Urothelium cell line (cell line): ENCODE data around the gene FGF14.

Experiments
- DNase-seq: peaks from one replicate; pipeline ENCODE4 v3.0.0; 2011; ENCODE audit warnings: low spot score, mixed read lengths
- FAIRE-seq: peaks from 2 replicates; lab custom pipeline; 2011; peaks lifted over from hg19 to GRCh38; lab: Jason Lieb, UNC

The FGF14 gene

GRCh38 chr13:101944521-101944920 is 457.3 kb downstream of the FGF14 start:
- FAIRE-seq (no peak), DNase-seq (no peak)

GRCh38 chr13:101942535-101943157 is 459.2 kb downstream of the FGF14 start:
- no peak for DNase-seq
- no peak for FAIRE-seq

GRCh38 chr13:101942038-101942437 is 459.8 kb downstream of the FGF14 start:
- no peak for FAIRE-seq

DNA sequence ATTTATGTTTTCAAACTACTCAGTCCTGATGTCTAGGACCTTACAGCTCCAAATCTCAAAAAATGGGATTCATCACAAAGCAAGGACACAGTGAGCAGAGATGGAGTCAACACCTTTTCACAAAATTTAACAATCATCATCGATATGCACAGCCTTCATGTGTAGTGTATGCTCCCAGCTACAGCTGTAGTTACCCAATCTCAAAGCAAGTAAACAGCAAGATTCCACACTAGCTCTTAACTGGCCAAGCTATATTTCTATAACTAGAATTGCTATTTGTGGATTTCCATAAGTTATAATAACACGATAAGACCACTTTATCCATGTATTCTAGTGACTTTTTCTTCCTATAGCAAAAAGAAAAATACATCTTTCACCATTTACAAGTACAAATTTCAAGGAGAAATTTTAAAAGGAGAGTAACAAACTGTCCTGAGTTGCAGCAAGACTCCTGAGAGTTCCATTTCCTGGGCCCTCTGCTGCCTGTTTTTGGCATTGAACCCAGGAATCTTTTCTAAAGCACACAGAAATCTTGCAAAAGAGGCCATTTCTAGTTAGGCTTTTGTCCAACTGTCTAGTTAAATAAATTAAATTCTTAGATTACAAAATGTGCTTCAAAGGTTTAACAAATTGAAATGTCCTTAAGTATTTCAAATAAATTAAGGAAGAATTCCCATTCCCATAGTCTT is 460.6 kb downstream of the FGF14 start:
- FAIRE-seq (no peak), DNase-seq (no peak)

More at GRCh38 chr13:101942038-101942437, 459.8 kb downstream of the FGF14 start:
- DNase-seq = no peak

DNA sequence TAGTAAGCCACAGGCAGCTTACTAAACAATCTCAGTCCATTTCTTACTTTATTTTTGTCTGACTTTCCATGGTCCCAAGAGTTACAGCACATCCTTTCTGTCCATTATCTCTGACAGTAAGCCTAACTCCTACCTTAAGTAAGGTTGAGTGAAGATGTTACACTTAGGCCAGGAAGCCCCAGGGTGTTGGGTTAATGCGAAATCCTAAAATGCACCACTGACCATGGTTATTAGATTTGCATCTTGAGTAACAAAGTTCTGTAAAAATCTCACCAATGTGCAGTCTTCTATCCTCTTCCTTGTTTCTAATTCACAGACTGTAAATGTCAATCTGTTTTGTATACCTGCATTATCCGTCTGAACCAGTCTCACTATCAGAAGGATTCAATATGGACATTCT is 462.5 kb downstream of the FGF14 start:
- FAIRE-seq = no peak
- no peak for DNase-seq

- no peak for DNase-seq
- FAIRE-seq = no peak
Measured at GRCh38 chr13:101935828-101936227, 466.0 kb downstream of the FGF14 start.

GRCh38 chr13:101931186-101931585 is 470.7 kb downstream of the FGF14 start:
- FAIRE-seq = no peak
- DNase-seq = no peak

DNA sequence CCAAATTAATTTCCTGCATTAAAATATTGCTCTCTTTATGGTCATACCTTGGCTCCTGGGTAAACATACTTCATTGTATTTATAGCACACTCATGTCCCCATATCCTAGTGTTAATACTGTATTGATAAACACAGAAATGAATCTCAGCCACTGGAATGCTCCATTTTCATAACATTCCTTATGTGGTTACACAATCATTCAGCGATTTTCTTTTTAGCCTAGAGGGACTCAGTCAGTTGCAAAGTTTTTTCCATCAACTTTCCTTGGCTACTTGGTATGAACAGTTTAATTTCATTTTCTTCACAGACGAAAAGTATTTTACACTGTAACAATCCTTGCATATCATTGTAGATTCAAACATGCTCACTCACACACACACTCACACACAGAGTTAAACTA is 471.5 kb downstream of the FGF14 start:
- no peak for FAIRE-seq
- DNase-seq = no peak

GRCh38 chr13:101925731-101926130 is 476.1 kb downstream of the FGF14 start:
- DNase-seq = no peak
- FAIRE-seq = no peak

- peak; percentile 42 for DNase-seq
- FAIRE-seq = no peak
Measured at GRCh38 chr13:101919541-101920181, 482.2 kb downstream of the FGF14 start.

DNA sequence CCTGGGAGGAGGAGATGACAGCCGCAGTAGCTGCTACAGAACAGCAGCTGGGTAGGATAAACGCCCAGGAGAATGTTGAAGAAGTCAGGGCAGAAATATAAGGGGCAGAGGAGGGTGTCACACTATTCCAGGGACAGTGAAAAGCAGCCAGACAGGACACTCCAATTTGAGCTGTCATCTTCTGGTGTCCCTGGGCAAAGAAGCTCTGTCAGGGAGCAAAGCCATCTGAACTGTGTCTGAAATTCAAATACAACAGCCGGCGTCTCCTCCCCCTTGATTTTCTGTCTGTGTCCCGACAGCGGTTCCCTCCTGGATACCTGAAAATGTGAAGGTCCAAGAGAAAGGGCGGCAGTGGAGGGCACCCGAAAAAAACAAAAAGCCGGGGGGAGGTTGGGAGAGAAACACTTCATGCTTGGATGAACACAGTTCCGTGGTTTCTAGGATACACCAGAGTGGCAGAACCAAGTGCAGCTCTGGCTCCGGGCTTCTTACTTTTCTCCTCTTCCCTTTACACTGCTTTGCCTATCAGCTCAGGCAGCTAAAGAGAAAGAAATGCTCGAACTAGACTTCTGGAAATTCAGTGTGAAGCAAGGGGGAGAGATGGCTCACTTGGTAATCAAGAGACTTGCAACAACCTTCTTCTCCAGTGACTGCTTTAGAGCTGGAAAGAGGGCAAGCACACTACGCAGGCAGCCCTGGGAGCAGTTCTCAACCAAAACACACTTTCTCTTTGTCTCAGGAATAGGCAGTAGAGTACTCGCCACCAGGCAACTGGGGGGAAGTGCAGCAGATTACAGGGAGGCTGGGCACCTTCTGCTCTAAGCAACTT is 483.8 kb downstream of the FGF14 start:
- DNase-seq (no peak), FAIRE-seq (no peak)

DNA sequence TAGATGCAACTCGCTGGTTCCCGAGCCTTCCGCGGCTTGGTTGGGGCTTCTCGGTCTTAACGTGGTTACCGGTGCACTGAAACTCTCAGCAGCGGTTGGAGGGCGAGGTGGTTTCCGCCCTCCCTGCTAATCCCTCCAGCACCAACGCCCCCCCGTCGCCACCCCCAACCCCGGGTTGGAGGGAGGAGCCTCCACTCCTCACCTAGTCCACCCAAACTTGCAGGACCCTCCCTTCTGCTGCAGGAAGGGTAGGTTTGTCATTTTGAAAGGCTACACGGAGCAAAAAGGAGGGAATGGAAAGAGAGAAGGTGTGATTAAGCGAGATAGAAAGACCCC is 484.4 kb downstream of the FGF14 start:
- no peak for DNase-seq
- FAIRE-seq = no peak

DNA sequence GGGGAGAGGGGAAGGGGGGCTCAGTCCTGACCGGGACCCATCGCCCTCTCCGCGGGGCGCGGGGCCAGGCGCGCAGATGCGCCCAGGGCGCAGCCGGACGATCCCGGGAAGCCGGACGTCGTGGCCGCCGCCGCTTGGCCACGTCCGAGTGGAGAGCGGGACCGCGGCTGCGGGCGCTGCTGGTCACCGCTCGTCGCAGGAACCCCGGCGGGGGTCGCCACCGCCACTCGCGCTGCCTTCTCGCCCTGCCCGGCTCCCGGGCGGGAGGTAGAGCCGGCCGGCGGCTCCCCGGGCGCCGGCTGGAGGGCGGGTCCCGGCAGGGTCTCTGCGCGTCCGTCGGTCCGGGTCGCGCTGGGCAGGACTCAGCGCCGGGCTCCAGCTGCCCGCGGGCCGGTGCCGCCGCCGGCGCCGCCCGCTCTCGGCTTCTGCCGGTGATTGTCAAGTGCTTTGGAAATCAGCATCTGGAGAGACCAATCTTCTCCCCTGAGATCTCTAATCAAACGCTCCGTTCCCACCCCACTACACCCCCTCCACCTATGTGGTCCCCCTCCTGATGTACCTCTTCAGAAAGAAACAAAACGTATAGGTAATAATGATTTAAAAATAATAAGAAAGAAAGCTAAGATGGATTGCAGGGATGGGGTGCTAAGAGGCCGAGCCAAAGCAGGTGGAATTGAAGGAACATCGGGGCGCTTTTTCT is 484.9 kb downstream of the FGF14 start:
- FAIRE-seq = no peak
- no peak for DNase-seq

DNA sequence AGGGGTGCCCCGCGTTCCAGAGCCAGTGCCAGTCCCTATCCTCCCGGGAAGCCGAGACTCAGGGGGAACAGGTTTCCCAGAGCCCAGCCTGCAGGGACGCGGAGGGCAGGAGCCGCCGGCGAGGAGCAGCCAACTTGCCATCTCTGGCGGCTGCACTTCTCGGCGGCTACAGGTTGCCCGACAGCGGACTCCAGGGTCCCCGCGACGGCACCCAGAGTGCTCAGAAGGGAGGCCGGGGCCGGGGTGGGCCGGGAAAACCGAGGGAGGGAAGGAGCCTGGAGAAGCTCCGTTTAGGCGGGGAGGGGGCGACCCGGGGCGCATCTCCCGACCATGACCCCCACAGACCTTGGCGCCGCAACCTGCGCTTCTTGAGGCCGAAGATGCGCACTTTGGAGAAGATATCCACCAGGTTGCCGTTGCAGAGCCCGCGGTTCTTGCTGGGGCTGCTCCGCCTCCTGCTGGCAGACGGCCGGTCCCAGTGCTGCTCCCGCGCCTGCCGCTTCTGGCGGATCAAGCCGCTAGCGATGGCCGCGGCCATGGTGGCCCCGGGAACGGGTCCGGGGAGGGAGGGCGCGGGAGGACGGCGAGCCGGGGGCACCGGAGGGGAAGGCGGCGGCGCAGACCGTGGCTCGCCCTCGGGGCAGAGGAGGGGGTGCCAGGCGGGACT is 485.6 kb downstream of the FGF14 start:
- DNase-seq = peak; percentile 42
- FAIRE-seq = no peak

GRCh38 chr13:101915755-101916107 is 486.1 kb downstream of the FGF14 start:
- no peak for DNase-seq
- no peak for FAIRE-seq

DNA sequence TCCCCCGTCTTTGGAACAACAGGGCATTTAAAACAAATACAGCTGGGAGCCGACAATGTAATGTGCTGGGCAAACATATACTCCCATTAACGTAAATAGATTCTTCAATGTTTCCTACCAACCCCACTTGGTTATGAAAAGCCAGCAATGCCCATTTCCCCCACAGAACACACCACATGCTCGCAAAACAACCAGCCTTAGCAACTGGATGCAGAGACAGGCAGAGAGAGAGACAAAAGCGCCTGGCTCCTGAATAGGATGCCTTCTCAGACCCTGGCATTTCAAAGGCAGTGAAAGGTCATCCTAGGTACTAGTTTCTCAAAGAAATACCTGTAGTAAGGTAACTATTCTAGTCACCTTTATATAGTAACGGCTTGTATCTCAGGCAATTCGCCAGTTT is 486.5 kb downstream of the FGF14 start:
- no peak for DNase-seq
- no peak for FAIRE-seq

GRCh38 chr13:101911752-101912151 is 490.1 kb downstream of the FGF14 start:
- DNase-seq = no peak
- FAIRE-seq = no peak

GRCh38 chr13:101903890-101904289 is 498.0 kb downstream of the FGF14 start:
- DNase-seq = no peak
- FAIRE-seq = no peak

- DNase-seq = no peak
- FAIRE-seq = no peak
Measured at GRCh38 chr13:101898676-101899075, 503.2 kb downstream of the FGF14 start.

DNA sequence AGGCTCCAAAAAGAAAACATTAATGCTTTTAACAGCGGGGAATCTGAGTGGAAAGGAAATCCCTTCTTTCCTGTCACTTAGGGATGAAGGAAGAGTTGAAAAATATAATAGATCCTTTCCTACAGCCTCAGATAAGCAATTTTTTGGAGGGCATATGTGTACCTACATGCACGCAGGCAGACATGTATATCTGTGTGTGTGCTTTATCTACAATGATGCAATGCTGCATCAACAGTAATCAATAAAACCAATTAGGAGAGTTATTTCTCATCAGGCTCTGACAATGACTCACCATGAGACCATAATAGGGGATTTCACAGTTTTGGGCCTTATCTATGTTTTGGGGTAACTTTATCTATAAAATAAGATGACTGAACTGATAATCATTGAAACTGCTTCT is 505.3 kb downstream of the FGF14 start:
- FAIRE-seq = no peak
- DNase-seq = no peak
